ENCODE measurements around the gene ABHD12.

Gene ABHD12

GRCh38 chr20:25368526-25368925 lies 22.1 kb downstream of the ABHD12 start:
- ChIA-PET CTCF (no interaction called here), POLR2A (ENCODE audit: low non-redundant PET) (no interaction called here)
- TF ChIP-seq, protein P1, sequence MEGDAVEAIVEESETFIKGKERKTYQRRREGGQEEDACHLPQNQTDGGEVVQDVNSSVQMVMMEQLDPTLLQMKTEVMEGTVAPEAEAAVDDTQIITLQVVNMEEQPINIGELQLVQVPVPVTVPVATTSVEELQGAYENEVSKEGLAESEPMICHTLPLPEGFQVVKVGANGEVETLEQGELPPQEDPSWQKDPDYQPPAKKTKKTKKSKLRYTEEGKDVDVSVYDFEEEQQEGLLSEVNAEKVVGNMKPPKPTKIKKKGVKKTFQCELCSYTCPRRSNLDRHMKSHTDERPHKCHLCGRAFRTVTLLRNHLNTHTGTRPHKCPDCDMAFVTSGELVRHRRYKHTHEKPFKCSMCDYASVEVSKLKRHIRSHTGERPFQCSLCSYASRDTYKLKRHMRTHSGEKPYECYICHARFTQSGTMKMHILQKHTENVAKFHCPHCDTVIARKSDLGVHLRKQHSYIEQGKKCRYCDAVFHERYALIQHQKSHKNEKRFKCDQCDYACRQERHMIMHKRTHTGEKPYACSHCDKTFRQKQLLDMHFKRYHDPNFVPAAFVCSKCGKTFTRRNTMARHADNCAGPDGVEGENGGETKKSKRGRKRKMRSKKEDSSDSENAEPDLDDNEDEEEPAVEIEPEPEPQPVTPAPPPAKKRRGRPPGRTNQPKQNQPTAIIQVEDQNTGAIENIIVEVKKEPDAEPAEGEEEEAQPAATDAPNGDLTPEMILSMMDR (conservative IDR thresholded peaks at IDR 0.05; ENCODE audit: low read depth): no peak
- DNase-seq (ENCODE audit: low spot score): no peak
- no peak overlapping the region for H3K27ac ChIP-seq

DNA sequence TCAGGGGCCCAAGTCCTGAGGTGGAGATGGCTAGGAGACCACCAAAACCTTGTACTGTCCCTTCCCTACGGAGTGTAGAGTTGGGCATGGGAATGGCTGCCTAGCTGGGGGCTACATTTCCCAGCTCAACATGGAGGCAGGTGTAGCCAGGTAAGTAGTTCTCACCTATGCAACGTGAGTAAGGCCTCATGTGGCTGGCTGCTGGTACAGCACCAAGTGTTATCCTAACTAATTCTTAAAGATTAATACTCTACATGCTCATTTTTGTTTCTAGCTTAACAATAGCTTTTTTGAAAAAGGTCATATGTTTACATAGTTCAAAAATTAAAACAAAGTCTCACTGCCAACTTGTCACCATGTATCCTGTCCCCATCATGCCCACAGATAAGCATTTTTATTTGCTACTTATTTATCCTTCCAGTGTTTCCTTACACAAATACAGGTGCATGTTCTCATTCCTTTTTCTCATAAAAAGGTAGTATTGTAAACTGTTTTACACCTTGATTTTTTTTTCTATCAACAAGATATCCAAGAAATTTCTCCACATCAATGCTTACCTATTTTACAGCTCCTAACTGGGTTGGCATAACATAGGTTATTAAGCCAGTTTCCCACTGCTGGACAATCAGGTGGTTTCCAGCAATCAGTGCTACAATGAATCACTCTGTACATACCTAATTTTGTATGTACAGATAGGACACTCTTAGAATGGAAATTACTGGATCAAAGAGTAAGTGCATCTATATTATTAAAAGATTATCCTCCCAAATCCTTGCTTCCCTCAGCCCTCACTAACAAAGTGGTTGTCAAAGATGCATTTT lies 25.5 kb downstream of the ABHD12 start:
- no peak overlapping the region for H3K27ac ChIP-seq
- POLR2A ChIA-PET (ENCODE audit: low non-redundant PET): no interaction called here
- TF ChIP-seq, protein P1 (conservative IDR thresholded peaks at IDR 0.05; ENCODE audit: low read depth): no peak
- DNase-seq (ENCODE audit: low spot score): no peak
- CTCF ChIA-PET: no interaction called here

GRCh38 chr20:25364180-25364788 lies 26.4 kb downstream of the ABHD12 start:
- TF ChIP-seq, protein P1 (conservative IDR thresholded peaks at IDR 0.05; ENCODE audit: low read depth): no peak

DNA sequence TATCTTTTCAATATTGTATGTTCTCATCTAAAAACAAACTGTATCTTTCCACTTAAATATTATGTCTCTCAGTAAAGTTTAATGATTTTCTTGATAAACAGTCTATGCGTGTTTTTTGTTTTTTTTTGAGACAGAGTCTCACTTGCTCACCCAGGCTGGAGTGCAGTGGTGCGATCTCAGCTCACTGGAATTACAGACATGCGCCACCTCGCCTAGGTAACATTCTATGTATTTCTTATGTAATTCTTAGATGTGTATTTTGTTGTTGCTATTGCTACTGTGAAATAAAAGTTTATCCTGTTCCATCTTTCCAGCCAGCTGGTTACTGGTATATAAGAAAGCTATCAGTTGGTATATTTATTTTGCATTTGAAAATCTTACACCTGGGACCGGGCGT lies 29.4 kb downstream of the ABHD12 start:
- ChIA-PET CTCF (no interaction called here), POLR2A (ENCODE audit: low non-redundant PET) (no interaction called here)
- no peak for DNase-seq (ENCODE audit: low spot score)
- peak overlapping the region; percentile 15; the same call in 1 of the 2 replicates for H3K27ac ChIP-seq
- TF ChIP-seq, protein P1 (conservative IDR thresholded peaks at IDR 0.05; ENCODE audit: low read depth): no peak

More at GRCh38 chr20:25364180-25364788, 26.4 kb downstream of the ABHD12 start:
- CTCF ChIA-PET: no interaction called here
- no peak for DNase-seq (ENCODE audit: low spot score)
- H3K27ac ChIP-seq: no peak overlapping the region
- POLR2A ChIA-PET (ENCODE audit: low non-redundant PET): interaction anchor here (0.6 kb wide), 1 partner anchor 13 kb away, joined by 3 read pairs; no protein-coding TSS in a partner anchor

- CTCF ChIA-PET: no interaction called here
- DNase-seq (ENCODE audit: low spot score): peak; percentile 19
- TF ChIP-seq, protein P1 (conservative IDR thresholded peaks at IDR 0.05; ENCODE audit: low read depth): no peak
- POLR2A ChIA-PET (ENCODE audit: low non-redundant PET): no interaction called here
- H3K27ac ChIP-seq: peak overlapping the region; percentile 11; the same call in 1 of the 2 replicates
Measured at GRCh38 chr20:25360631-25361286, 29.9 kb downstream of the ABHD12 start.

DNA sequence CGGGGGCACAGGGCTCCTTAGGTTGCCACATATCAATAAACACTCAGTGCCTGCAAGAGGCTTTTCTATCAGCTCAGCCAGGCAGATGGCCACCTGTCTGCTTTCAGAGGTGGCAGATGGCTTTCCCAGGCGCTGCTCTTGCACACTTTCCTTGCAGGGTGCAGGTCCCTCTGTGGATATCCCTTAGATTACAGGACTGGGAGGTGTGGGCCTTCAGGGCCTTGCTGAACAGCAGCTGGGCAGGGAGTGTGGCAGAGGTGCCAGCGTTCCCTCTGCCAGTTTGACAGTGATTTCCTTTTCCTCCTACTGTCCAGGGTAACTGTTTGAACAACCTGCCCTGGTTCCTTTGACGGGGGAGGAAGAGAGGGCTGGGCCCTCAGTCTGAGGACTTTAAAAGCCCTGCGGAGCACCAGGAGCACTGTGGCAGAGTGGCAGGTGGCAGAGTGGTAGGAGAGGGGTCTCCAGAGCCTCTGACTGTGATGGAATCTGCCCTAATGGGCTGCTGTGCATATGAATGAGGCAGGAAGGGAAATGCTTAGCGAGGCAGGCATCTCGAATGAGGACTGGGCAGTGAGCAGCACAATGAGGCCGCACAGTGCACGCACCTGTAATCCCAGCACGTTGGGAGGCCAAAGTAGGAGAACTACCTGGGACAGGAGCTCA lies 34.2 kb downstream of the ABHD12 start:
- ChIA-PET CTCF (interaction anchor here (0.6 kb wide), 1 partner anchor 69 kb away, joined by 6 read pairs; no protein-coding TSS in a partner anchor), POLR2A (ENCODE audit: low non-redundant PET) (no interaction called here)
- no peak for DNase-seq (ENCODE audit: low spot score)
- H3K27ac ChIP-seq: peak overlapping the region; percentile 1; the same call in 1 of the 2 replicates
- TF ChIP-seq, protein P1 (conservative IDR thresholded peaks at IDR 0.05; ENCODE audit: low read depth): no peak

Data from RWPE1 (cell line).